Measurements from ENCODE around the gene P2RX2. TPM values are rescaled to one million over a fixed set of nuclear protein-coding genes. Genes with fewer than 3 reads are reported as not detected.

The P2RX2 gene
- total RNA-seq, 1 experiment from 2014 or later, result not detected

GRCh38 chr12:132591107-132591935 is 27.3 kb upstream of the P2RX2 start:
- no peak for TF ChIP-seq SP1 (IDR thresholded peaks at IDR 0.05; ENCODE audit: low read depth)
- no peak for TF ChIP-seq TCF7L2 (IDR thresholded peaks at IDR 0.05; ENCODE audit: borderline replicate concordance, extremely low read depth, insufficient read depth, insufficient read length)
- TF ChIP-seq EGR1 (IDR thresholded peaks at IDR 0.05; ENCODE audit: low read depth), result no peak
- TF ChIP-seq POLR2AphosphoS5 (IDR thresholded peaks at IDR 0.05; ENCODE audit: low read depth, low read length), result no peak
- TF ChIP-seq ELF1 (IDR thresholded peaks at IDR 0.05; ENCODE audit: borderline replicate concordance, low read depth), result no peak
- TF ChIP-seq CEBPB (IDR thresholded peaks at IDR 0.05; ENCODE audit: low read depth), result no peak
- Histone ChIP-seq H3K27me3 (ENCODE audit: insufficient read depth, low read length) (no peaks in the 10 kb centered on the region), H2AFZ (ENCODE audit: low read depth, low read length, poor library complexity, severe bottlenecking) (no peak overlapping the region), H3K4me3 (replicated peaks in 1 of 2; ENCODE audit: low read depth in 1 of 2, low read length in 2 of 2) (no peak overlapping the region), H3K9me2 (ENCODE audit: insufficient read depth) (no peaks in the 10 kb centered on the region), H3K36me3 (ENCODE audit: control insufficient read depth in 1 of 2, insufficient read depth in 2 of 2, low read length in 2 of 2) (no peaks in the 10 kb centered on the region), H3K4me2 (ENCODE audit: low read length) (no peak overlapping the region), H3K9ac (ENCODE audit: low read length) (no peak overlapping the region), H3K27ac (ENCODE audit: low read depth, low read length) (no peak overlapping the region), H3K4me1 (ENCODE audit: control insufficient read depth in 1 of 2, insufficient read depth in 2 of 2, low read length in 2 of 2) (peaks cover 2 to 14% of the 10 kb centered on the region in 2 experiments; a peak in 3 of 4 replicates), H3K9me3 (ENCODE audit: control insufficient read depth in 1 of 2, insufficient read depth in 1 of 2, low read depth in 1 of 2, low read length in 2 of 2) (no peaks in the 10 kb centered on the region), H3K79me2 (ENCODE audit: insufficient read depth, low read length) (no peaks in the 10 kb centered on the region), H4K20me1 (ENCODE audit: insufficient read depth) (no peaks in the 10 kb centered on the region)
- RAD21 ChIA-PET (ENCODE audit: low non-redundant PET in 1 of 2, low total read pairs in 2 of 2, uncharacterized antibody in 2 of 2, unreplicated experiment in 2 of 2), result no interaction called here
- CTCF ChIA-PET, result no interaction called here
- no peak for DNase-seq (ENCODE audit: low read depth, low spot score)
- BruUV-seq (replicated peaks), result no TSS peak
- intact Hi-C loops (cut with micrococcal nuclease), result no loop called here
- POLR2A ChIA-PET, result no interaction called here
- no peak for ATAC-seq

GRCh38 chr12:132592282-132592970 is 26.1 kb upstream of the P2RX2 start:
- Histone ChIP-seq H3K4me2 (ENCODE audit: low read length) (no peak overlapping the region), H3K9ac (ENCODE audit: low read length) (no peak overlapping the region), H3K27ac (ENCODE audit: low read depth, low read length) (no peak overlapping the region), H3K36me3 (ENCODE audit: control insufficient read depth in 1 of 2, insufficient read depth in 2 of 2, low read length in 2 of 2) (no peaks in the 10 kb centered on the region), H3K9me3 (ENCODE audit: control insufficient read depth in 1 of 2, insufficient read depth in 1 of 2, low read depth in 1 of 2, low read length in 2 of 2) (no peaks in the 10 kb centered on the region), H3K27me3 (ENCODE audit: insufficient read depth, low read length) (no peaks in the 10 kb centered on the region), H3K79me2 (ENCODE audit: insufficient read depth, low read length) (no peaks in the 10 kb centered on the region), H3K4me1 (ENCODE audit: control insufficient read depth in 1 of 2, insufficient read depth in 2 of 2, low read length in 2 of 2) (peaks cover 5 to 17% of the 10 kb centered on the region in 2 experiments), H3K4me3 (replicated peaks in 1 of 2; ENCODE audit: low read depth in 1 of 2, low read length in 2 of 2) (no peak overlapping the region), H3K9me2 (ENCODE audit: insufficient read depth) (no peaks in the 10 kb centered on the region), H4K20me1 (ENCODE audit: insufficient read depth) (no peaks in the 10 kb centered on the region), H2AFZ (ENCODE audit: low read depth, low read length, poor library complexity, severe bottlenecking) (no peak overlapping the region)
- POLR2A ChIA-PET, result no interaction called here
- ATAC-seq, result no peak
- no TSS peak for BruUV-seq (replicated peaks)
- intact Hi-C loops (cut with micrococcal nuclease), result no loop called here
- CTCF ChIA-PET, result no interaction called here
- no peak for DNase-seq (ENCODE audit: low read depth, low spot score)
- RAD21 ChIA-PET (ENCODE audit: low non-redundant PET in 1 of 2, low total read pairs in 2 of 2, uncharacterized antibody in 2 of 2, unreplicated experiment in 2 of 2), result no interaction called here
- TF ChIP-seq EZH2phosphoT487 (IDR thresholded peaks at IDR 0.05; ENCODE audit: borderline replicate concordance), result no peak
- no peak for TF ChIP-seq CEBPB (IDR thresholded peaks at IDR 0.05; ENCODE audit: low read depth)
- TF ChIP-seq JUND (IDR thresholded peaks at IDR 0.05), result no peak
- no peak for TF ChIP-seq EGR1 (IDR thresholded peaks at IDR 0.05; ENCODE audit: low read depth)
- TF ChIP-seq TCF7L2 (IDR thresholded peaks at IDR 0.05; ENCODE audit: borderline replicate concordance, extremely low read depth, insufficient read depth, insufficient read length), result no peak
- no peak for TF ChIP-seq ELF1 (IDR thresholded peaks at IDR 0.05; ENCODE audit: borderline replicate concordance, low read depth)
- no peak for TF ChIP-seq REST (IDR thresholded peaks at IDR 0.05; ENCODE audit: low read depth)
- TF ChIP-seq CTCF (IDR thresholded peaks at IDR 0.05 in 2 of 3, conservative IDR thresholded peaks at IDR 0.05 in 1 of 3; ENCODE audit: borderline replicate concordance in 1 of 3, insufficient read depth in 1 of 3, low read depth in 2 of 3, low read length in 2 of 3), result no peak
- TF ChIP-seq ZFX (IDR thresholded peaks at IDR 0.05), result no peak
- TF ChIP-seq SRF (IDR thresholded peaks at IDR 0.05; ENCODE audit: low read depth), result no peak
- no peak for TF ChIP-seq EZH2 (IDR thresholded peaks at IDR 0.05)

Data from HCT116 (cell line).